HEK293 (cell line): Measurements from ENCODE around the gene CFAP73.

Experiments used
- CTCF ChIP-seq: fragments of 450-650 bp; formaldehyde crosslinking; IDR thresholded peaks from 2 replicates; pipeline ENCODE4 v1.5.1; 2016; ENCODE audit warnings: missing biosample characterization, missing genetic modification characterization
- PBX3 ChIP-seq: sonication (generic); formaldehyde crosslinking; IDR thresholded peaks from 2 replicates; pipeline ENCODE4 v1.8.1; 2022; ENCODE audit warnings: mild to moderate bottlenecking, moderate library complexity, missing genetic modification reagents
- SP3 ChIP-seq: fragments of 450-650 bp; formaldehyde crosslinking; IDR thresholded peaks from 2 replicates; pipeline ENCODE4 v1.5.1; 2016; ENCODE audit warnings: missing biosample characterization, missing genetic modification characterization
- ZFP3 ChIP-seq: fragments of 450-650 bp; formaldehyde crosslinking; IDR thresholded peaks from 2 replicates; pipeline ENCODE4 v1.5.1; 2016; ENCODE audit warnings: low read depth, missing biosample characterization, missing genetic modification characterization
- ZNF133 ChIP-seq: fragments of 450-650 bp; formaldehyde crosslinking; IDR thresholded peaks from 2 replicates; pipeline ENCODE4 v1.5.1; 2016; ENCODE audit warnings: missing biosample characterization, missing genetic modification characterization
- ZNF623 ChIP-seq: fragments of 450-650 bp; formaldehyde crosslinking; IDR thresholded peaks from 2 replicates; pipeline ENCODE4 v1.5.1; 2016; ENCODE audit warnings: missing biosample characterization, missing genetic modification characterization
- ZSCAN4 ChIP-seq: fragments of 450-650 bp; formaldehyde crosslinking; IDR thresholded peaks from 2 replicates; pipeline ENCODE4 v1.5.1; 2017; ENCODE audit warnings: missing biosample characterization, missing genetic modification characterization

- TF ChIP-seq ZNF133 (tag by site-specific recombination) = no peak
- TF ChIP-seq ZFP3 (tag by site-specific recombination) = no peak
- no peak for TF ChIP-seq CTCF (tag by site-specific recombination)
- no peak for TF ChIP-seq ZSCAN4 (tag by site-specific recombination)
- no peak for TF ChIP-seq ZNF623 (tag by site-specific recombination)
- TF ChIP-seq SP3 (tag by site-specific recombination) = no peak
- TF ChIP-seq PBX3 (CRISPR knock-in tag) = no peak
Measured at GRCh38 chr12:113155646-113156045, 6.1 kb downstream of the CFAP73 start.
